ENCODE results near the gene SPARCL1.
A peak's percentile ranks its signal among the peaks of the same experiment; 100 is the strongest.
"Not testable (repeated sequence)": the region's sequence is repeated elsewhere in the genome, so short reads cannot be mapped to it uniquely, and the experiment has no call there.

The SPARCL1 gene

DNA sequence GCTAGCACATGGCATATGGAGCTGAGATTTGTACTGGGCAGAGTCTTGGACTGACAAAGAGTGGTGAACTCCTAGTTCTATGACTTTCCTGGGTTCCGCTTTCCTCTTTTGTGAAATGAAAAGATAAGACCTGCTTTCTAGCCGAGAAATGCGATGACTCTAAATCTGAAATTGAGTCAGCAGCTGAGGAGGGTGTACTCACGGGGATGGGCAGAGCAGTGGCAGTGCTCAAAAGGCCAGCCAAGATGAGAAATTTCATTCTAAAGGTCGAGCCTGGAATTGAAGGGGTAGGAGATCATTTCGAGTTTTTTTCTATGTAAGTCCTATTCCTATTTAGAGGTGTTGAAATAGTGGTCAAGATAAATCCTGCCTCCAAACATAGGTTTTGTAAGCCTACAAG is 59.8 kb downstream of the SPARCL1 start:
- DNase-seq (ENCODE audit: insufficient read length, low spot score), result no peak
- FAIRE-seq, result no peak
- TF ChIP-seq, protein P1, sequence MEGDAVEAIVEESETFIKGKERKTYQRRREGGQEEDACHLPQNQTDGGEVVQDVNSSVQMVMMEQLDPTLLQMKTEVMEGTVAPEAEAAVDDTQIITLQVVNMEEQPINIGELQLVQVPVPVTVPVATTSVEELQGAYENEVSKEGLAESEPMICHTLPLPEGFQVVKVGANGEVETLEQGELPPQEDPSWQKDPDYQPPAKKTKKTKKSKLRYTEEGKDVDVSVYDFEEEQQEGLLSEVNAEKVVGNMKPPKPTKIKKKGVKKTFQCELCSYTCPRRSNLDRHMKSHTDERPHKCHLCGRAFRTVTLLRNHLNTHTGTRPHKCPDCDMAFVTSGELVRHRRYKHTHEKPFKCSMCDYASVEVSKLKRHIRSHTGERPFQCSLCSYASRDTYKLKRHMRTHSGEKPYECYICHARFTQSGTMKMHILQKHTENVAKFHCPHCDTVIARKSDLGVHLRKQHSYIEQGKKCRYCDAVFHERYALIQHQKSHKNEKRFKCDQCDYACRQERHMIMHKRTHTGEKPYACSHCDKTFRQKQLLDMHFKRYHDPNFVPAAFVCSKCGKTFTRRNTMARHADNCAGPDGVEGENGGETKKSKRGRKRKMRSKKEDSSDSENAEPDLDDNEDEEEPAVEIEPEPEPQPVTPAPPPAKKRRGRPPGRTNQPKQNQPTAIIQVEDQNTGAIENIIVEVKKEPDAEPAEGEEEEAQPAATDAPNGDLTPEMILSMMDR (IDR thresholded peaks at IDR 0.05; ENCODE audit: insufficient read depth, missing control alignments), result no peak

DNA sequence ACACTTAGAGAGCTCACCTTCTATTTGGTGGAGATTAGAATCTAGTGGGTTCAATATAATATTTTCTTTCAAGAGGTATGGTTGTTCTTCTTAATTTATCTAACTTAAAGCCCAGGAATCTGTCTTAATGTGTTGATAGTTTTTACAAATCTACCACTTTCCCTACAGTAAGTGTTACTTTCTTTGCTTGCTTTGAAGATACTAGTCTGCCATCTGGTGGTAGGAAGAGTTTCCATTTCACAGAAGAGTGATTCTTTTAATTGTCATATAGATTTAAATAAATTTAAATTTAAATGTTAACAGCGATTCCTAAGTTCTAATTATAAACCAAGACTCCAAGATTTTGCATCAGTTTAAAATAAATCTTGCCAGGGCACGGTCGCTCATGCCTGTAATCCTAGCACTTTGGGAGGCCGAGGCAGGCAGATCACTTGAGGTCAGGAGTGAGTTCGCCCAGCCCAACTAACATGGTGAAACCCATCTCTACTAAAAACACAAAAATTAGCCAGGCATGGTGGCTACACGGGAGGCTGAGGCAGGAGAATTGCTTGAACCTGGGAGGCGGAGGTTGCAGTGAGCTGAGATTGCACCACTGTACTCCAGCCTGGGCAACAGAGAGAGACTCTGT is 63.3 kb downstream of the SPARCL1 start:
- FAIRE-seq, result no peak
- TF ChIP-seq, protein P1 (IDR thresholded peaks at IDR 0.05; ENCODE audit: insufficient read depth, missing control alignments), result peak; percentile 71
- no peak for DNase-seq (ENCODE audit: insufficient read length, low spot score)

DNA sequence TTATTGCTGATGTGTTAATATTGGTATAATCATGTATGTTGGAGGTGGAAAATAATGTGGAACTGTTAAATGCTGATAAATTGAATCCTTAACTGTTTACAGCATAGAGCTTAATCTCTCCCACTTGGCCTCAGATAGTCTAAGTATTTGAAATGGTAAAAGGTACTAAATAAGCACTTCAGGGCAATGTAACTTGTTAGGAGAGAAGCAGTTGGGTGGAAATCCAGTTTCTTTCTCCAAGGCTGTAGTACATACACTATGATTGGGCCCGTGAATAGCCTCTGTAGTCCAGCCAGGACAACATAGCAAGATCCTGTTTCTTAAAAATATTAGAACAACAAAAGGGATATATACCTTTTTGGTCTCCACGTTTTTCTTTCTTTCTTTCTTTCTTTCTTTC is 67.1 kb downstream of the SPARCL1 start:
- no peak for FAIRE-seq
- TF ChIP-seq, protein P1 (IDR thresholded peaks at IDR 0.05; ENCODE audit: insufficient read depth, missing control alignments), result no peak
- no peak for DNase-seq (ENCODE audit: insufficient read length, low spot score)

DNA sequence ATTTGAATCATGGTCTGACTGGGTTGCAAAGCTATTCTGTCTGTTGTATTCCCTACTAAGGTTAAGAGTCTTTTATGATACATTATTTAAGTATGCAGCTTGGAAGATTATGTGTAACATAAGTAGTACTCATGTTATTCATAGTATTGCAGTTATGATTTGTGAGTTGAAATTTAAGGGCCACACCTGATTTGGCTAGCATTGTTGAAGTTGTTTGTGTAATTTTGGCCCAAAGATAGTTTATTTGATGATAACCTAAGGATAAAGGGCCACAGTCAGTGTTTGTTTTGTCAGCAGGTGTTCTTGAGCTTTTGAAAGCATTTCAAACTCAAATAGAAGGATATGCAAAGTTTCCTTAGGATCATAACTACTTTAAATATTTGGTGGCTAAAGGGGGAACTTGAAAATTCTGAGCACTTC is 67.9 kb downstream of the SPARCL1 start:
- FAIRE-seq (no peak), DNase-seq (ENCODE audit: insufficient read length, low spot score) (no peak)
- TF ChIP-seq, protein P1 (IDR thresholded peaks at IDR 0.05; ENCODE audit: insufficient read depth, missing control alignments), result no peak

DNA sequence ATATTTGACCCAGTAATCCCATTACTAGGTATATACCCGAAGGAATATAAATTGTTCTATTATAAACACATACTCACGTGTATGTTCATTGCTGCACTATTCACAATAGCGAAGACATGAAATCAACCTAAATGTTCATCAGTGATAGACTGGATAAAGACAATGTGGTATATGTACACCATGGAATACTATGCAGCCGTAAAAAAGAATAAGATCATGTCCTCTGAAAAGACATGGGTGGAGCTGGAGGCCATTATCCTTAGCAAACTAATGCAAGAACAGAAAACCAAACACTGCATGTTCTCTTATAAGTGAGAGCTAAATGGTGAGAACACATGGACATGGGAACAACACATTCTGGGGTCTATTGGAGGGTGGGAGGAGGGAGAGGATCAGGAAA is 70.3 kb downstream of the SPARCL1 start:
- FAIRE-seq, result no peak
- TF ChIP-seq, protein P1 (IDR thresholded peaks at IDR 0.05; ENCODE audit: insufficient read depth, missing control alignments), result no peak
- DNase-seq (ENCODE audit: insufficient read length, low spot score), result no peak

DNA sequence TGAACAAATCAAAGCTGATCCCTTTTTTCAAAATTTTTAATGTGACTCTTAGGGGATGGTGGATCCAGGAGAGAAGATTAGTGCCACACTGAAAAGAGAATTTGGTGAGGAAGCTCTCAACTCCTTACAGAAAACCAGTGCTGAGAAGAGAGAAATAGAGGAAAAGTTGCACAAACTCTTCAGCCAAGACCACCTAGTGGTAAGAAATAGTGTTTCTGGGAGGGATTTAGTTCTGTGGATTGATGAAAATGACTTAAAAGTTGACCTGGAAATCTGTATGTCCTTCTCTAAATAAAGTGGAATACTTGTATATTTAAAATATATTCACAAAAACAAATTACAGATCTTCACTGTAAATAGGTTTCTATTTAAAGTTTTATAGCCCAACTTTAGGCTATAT is 77.6 kb downstream of the SPARCL1 start:
- no peak for DNase-seq (ENCODE audit: insufficient read length, low spot score)
- FAIRE-seq, result no peak
- TF ChIP-seq, protein P1 (IDR thresholded peaks at IDR 0.05; ENCODE audit: insufficient read depth, missing control alignments), result no peak

DNA sequence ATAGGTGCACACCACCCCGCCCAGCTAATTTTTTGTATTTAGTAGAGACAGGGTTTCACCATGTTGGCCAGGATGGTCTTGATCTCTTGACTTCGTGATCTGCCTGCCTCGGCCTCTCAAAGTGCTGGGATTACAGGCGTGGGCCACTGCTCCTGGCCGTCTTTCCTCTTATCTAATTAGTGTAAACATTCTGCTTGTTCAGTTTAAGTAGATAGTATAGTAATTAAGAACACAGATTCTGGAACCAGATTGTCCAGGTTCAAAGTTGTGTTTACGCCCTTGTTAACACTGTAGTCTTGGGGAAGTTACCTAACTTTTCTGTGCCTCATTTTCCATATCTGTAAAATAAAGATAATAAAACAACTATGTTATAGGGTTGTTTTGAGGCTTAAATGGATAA is 82.8 kb downstream of the SPARCL1 start:
- not testable (repeated sequence) for DNase-seq (ENCODE audit: insufficient read length, low spot score); FAIRE-seq

DNA sequence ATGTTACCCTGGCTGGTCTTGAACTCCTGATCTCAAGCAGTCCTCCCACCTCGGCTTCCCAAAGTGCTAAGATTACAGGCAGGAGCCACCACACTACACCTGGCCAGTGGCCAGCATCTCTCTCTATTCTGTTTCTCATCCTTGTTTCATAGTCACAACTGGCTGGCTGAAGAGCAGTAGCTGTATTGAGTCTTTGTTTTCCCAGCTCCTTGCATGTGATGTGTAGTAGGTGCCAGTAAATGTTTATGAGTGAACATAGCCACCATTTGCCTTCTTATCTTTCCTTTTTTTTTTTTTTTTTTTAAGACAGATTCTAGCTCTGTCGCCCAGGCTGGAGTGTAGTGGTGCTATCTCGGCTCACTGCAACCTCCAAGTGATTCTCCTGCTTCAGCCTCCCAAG is 83.2 kb downstream of the SPARCL1 start:
- FAIRE-seq, result no peak
- no peak for DNase-seq (ENCODE audit: insufficient read length, low spot score)
- TF ChIP-seq, protein P1 (IDR thresholded peaks at IDR 0.05; ENCODE audit: insufficient read depth, missing control alignments), result no peak
